Parathyroid adenoma (tissue), 2 donors: ENCODE results near the gene ALDH1A2.

Experiments used
- H2AFZ ChIP-seq: fragments of 300-600 bp; sonication (generic); one replicate; pipeline ENCODE4 v1.7.0; 2017; ENCODE audit warnings: antibody characterized with exemption, mild to moderate bottlenecking
- H3K27ac ChIP-seq: fragments of 300-600 bp; sonication (generic); one replicate; pipeline ENCODE4 v1.7.0; 2017
- H3K27me3 ChIP-seq: fragments of 300-600 bp; sonication (generic); one replicate; pipeline ENCODE4 v1.7.0; 2017; ENCODE audit warnings: low read length; ENCODE audit not compliant: control insufficient read depth, insufficient read depth
- H3K36me3 ChIP-seq: fragments of 300-600 bp; sonication (generic); one replicate; pipeline ENCODE4 v1.7.0; 2017; ENCODE audit warnings: low read length; ENCODE audit not compliant: control insufficient read depth, insufficient read depth
- H3K4me1 ChIP-seq: fragments of 300-600 bp; sonication (generic); one replicate; pipeline ENCODE4 v1.7.0; 2017; ENCODE audit warnings: control low read depth
- H3K4me2 ChIP-seq: fragments of 300-600 bp; sonication (generic); one replicate; pipeline ENCODE4 v1.7.0; 2017; ENCODE audit warnings: low read length
- H3K4me3 ChIP-seq: fragments of 300-600 bp; sonication (generic); one replicate; pipeline ENCODE4 v1.7.0; 2017; ENCODE audit warnings: low read depth, low read length
- H3K79me2 ChIP-seq: fragments of 300-600 bp; sonication (generic); one replicate; pipeline ENCODE4 v1.7.0; 2017; ENCODE audit warnings: control low read depth
- H3K9ac ChIP-seq: fragments of 300-600 bp; sonication (generic); one replicate; pipeline ENCODE4 v1.7.0; 2017; ENCODE audit warnings: mild to moderate bottlenecking
- H3K9me3 ChIP-seq: fragments of 300-600 bp; sonication (generic); one replicate; pipeline ENCODE4 v1.7.0; 2017; ENCODE audit warnings: low read length; ENCODE audit not compliant: control insufficient read depth
- CTCF ChIP-seq: fragments of 300-600 bp; sonication (generic); IDR thresholded peaks from one replicate; pipeline ENCODE4 v1.7.0; 2017; ENCODE audit warnings: antibody characterized with exemption, mild to moderate bottlenecking
- donor health status: primary hyperparathyroidism.

The ALDH1A2 gene

GRCh38 chr15:57924598-57924997 is 140.9 kb downstream of the ALDH1A2 start:
- no peak overlapping the region for H3K4me3 ChIP-seq
- no peak overlapping the region for H3K4me2 ChIP-seq
- H3K4me1 ChIP-seq: peaks cover 4% of the 10 kb centered on the region
- no peaks in the 10 kb centered on the region for H3K36me3 ChIP-seq
- no peaks in the 10 kb centered on the region for H3K27me3 ChIP-seq
- no peak overlapping the region for H2AFZ ChIP-seq
- no peak for TF ChIP-seq CTCF
- H3K9me3 ChIP-seq: no peaks in the 10 kb centered on the region
- no peaks in the 10 kb centered on the region for H3K79me2 ChIP-seq
- no peak overlapping the region for H3K27ac ChIP-seq
- no peak overlapping the region for H3K9ac ChIP-seq

GRCh38 chr15:57923750-57924149 is 141.8 kb downstream of the ALDH1A2 start:
- Histone ChIP-seq H3K9ac (no peak overlapping the region), H3K27me3 (no peaks in the 10 kb centered on the region), H3K4me3 (no peak overlapping the region), H2AFZ (no peak overlapping the region), H3K27ac (no peak overlapping the region), H3K9me3 (no peaks in the 10 kb centered on the region), H3K79me2 (no peaks in the 10 kb centered on the region), H3K4me2 (no peak overlapping the region), H3K4me1 (peaks cover 4% of the 10 kb centered on the region), H3K36me3 (no peaks in the 10 kb centered on the region)
- TF ChIP-seq CTCF: no peak

GRCh38 chr15:57923306-57923705 is 142.2 kb downstream of the ALDH1A2 start:
- no peak overlapping the region for H3K27ac ChIP-seq
- H3K9me3 ChIP-seq: no peaks in the 10 kb centered on the region
- H3K4me1 ChIP-seq: peaks cover 4% of the 10 kb centered on the region
- no peak overlapping the region for H3K4me3 ChIP-seq
- H3K4me2 ChIP-seq: no peak overlapping the region
- no peaks in the 10 kb centered on the region for H3K79me2 ChIP-seq
- H3K27me3 ChIP-seq: no peaks in the 10 kb centered on the region
- H3K9ac ChIP-seq: no peak overlapping the region
- no peak for TF ChIP-seq CTCF
- H3K36me3 ChIP-seq: no peaks in the 10 kb centered on the region
- H2AFZ ChIP-seq: no peak overlapping the region

- TF ChIP-seq CTCF: no peak
Observed at GRCh38 chr15:57922776-57923175, 142.7 kb downstream of the ALDH1A2 start.

GRCh38 chr15:57921371-57921770 is 144.1 kb downstream of the ALDH1A2 start:
- no peak overlapping the region for H3K9ac ChIP-seq
- H3K4me1 ChIP-seq: peaks cover 4% of the 10 kb centered on the region
- no peaks in the 10 kb centered on the region for H3K27me3 ChIP-seq
- H3K9me3 ChIP-seq: no peaks in the 10 kb centered on the region
- no peak overlapping the region for H3K27ac ChIP-seq
- H3K79me2 ChIP-seq: no peaks in the 10 kb centered on the region
- H3K4me2 ChIP-seq: no peak overlapping the region
- no peak overlapping the region for H3K4me3 ChIP-seq
- no peaks in the 10 kb centered on the region for H3K36me3 ChIP-seq
- H2AFZ ChIP-seq: no peak overlapping the region
- no peak for TF ChIP-seq CTCF

More at GRCh38 chr15:57922776-57923175, 142.7 kb downstream of the ALDH1A2 start:
- peaks cover 4% of the 10 kb centered on the region for H3K4me1 ChIP-seq
- H2AFZ ChIP-seq: no peak overlapping the region
- H3K4me2 ChIP-seq: no peak overlapping the region
- H3K79me2 ChIP-seq: no peaks in the 10 kb centered on the region
- H3K27ac ChIP-seq: no peak overlapping the region
- no peaks in the 10 kb centered on the region for H3K9me3 ChIP-seq
- no peaks in the 10 kb centered on the region for H3K27me3 ChIP-seq
- no peak overlapping the region for H3K4me3 ChIP-seq
- no peaks in the 10 kb centered on the region for H3K36me3 ChIP-seq
- H3K9ac ChIP-seq: no peak overlapping the region
